GM12878 (cell line): ENCODE measurements around the gene ROR2. TPM values are rescaled to one million over a fixed set of nuclear protein-coding genes. Genes with fewer than 3 reads are reported as not detected.

Experiments used
- ATAC-seq: fragments of 200-7000 bp; cut with Tn5 transposase; 3 replicates; pipeline ENCODE4 v1.9.1; 2020; ENCODE audit warnings: mild to moderate bottlenecking, moderate library complexity
- BruUV-seq: library from RNA; stranded (reverse); fragments of 400-500 nt; replicated peaks from 2 replicates; lab custom pipeline; 2021; lab: Mats Ljungman, UMichigan
- CTCF ChIA-PET: fragments of 300-600 bp; sonication (Branson Sonifier 250); formaldehyde crosslinking; extraction: SDS; loops from one replicate; lab custom pipeline; 2021; ENCODE audit warnings: inconsistent platforms; lab: Yijun Ruan, JAX
- POLR2A ChIA-PET: fragments of 350-600 bp; formaldehyde crosslinking; extraction: SDS; loops from one replicate; lab custom pipeline; 2021; ENCODE audit warnings: inconsistent platforms; lab: Charles Lee
- RAD21 ChIA-PET: fragments of 300-600 bp; sonication (Branson Sonifier 250); formaldehyde crosslinking; loops from one replicate; lab custom pipeline; 2023; ENCODE audit warnings: antibody characterized with exemption; ENCODE audit not compliant: unreplicated experiment; lab: Charles Lee
- SMC1A ChIA-PET: fragments of 300-600 bp; sonication (Branson Sonifier 250); formaldehyde crosslinking; loops from one replicate; lab custom pipeline; 2023; ENCODE audit not compliant: unreplicated experiment, uncharacterized antibody; lab: Charles Lee
- DNase-seq: peaks from one replicate; pipeline ENCODE4 v3.0.0-alpha.2; 2011; ENCODE audit warnings: low read depth, low spot score
- FAIRE-seq: peaks from 3 replicates; lab custom pipeline; 2011; peaks lifted over from hg19 to GRCh38; lab: Jason Lieb, UNC
- H2AFZ ChIP-seq: 2 replicates; pipeline ENCODE4 v1.6.0; 2011; ENCODE audit warnings: low read depth, low read length, control low read depth; ENCODE audit not compliant: control insufficient read depth
- H3K27ac ChIP-seq: 2 replicates; pipeline ENCODE4 v1.5.1; 2011; ENCODE audit warnings: control low read depth; ENCODE audit not compliant: control insufficient read depth, insufficient read depth
- H3K27me3 ChIP-seq, 2 experiments: replicated peaks in 1 of 2; 2 replicates each; pipeline versions ENCODE4 v1.6.0 to v1.6.1; 2011; ENCODE audit warnings: low read length in 1 of 2; ENCODE audit not compliant: control insufficient read depth in 2 of 2, insufficient read depth in 2 of 2
- H3K36me3 ChIP-seq, 2 experiments: 2 replicates each; pipeline ENCODE4 v1.5.1; 2011; ENCODE audit warnings: low read length in 1 of 2; ENCODE audit not compliant: control insufficient read depth in 2 of 2, insufficient read depth in 2 of 2
- H3K4me1 ChIP-seq: 2 replicates; pipeline ENCODE4 v1.6.1; 2011; ENCODE audit warnings: mild to moderate bottlenecking, low read length, moderate library complexity, mixed read lengths; ENCODE audit not compliant: control insufficient read depth, insufficient read depth
- H3K4me2 ChIP-seq: 2 replicates; pipeline ENCODE4 v1.6.0; 2011; ENCODE audit warnings: control low read depth; ENCODE audit not compliant: control insufficient read depth, insufficient read depth
- H3K4me3 ChIP-seq: fragments of 200-600 bp; sonication (generic); 2 replicates; pipeline ENCODE4 v1.5.1; 2016
- H3K79me2 ChIP-seq: 2 replicates; pipeline ENCODE4 v1.6.0; 2011; ENCODE audit warnings: low read length; ENCODE audit not compliant: control insufficient read depth, insufficient read depth
- H3K9ac ChIP-seq: 2 replicates; pipeline ENCODE4 v1.8.0; 2011; ENCODE audit warnings: low read length, control low read depth, mixed read lengths; ENCODE audit not compliant: control insufficient read depth, insufficient read depth
- H3K9me3 ChIP-seq: replicated peaks from 3 replicates; pipeline ENCODE4 v1.5.1; 2011; ENCODE audit warnings: mild to moderate bottlenecking, low read length; ENCODE audit not compliant: control insufficient read depth, insufficient read depth
- H4K20me1 ChIP-seq: 2 replicates; pipeline ENCODE4 v1.6.0; 2011; ENCODE audit not compliant: control insufficient read depth, insufficient read depth
- ATF2 ChIP-seq: IDR thresholded peaks from 2 replicates; pipeline ENCODE4 v1.6.1; 2012; ENCODE audit warnings: low read length, inconsistent platforms
- BRCA1 ChIP-seq: IDR thresholded peaks from 2 replicates; pipeline ENCODE4 v1.6.1; 2011; ENCODE audit warnings: low read depth, low read length, improper control_type of control experiment
- CTCF ChIP-seq, 3 experiments: IDR thresholded peaks in 2 of 3; conservative IDR thresholded peaks in 1 of 3; 2 replicates each; pipeline ENCODE4 v1.5.1; 2011; ENCODE audit warnings: low read depth in 3 of 3, low read length in 3 of 3, mild to moderate bottlenecking in 3 of 3, control low read depth in 2 of 3, moderate library complexity in 2 of 3, inconsistent platforms in 1 of 3, mixed read lengths in 1 of 3; ENCODE audit not compliant: control insufficient read depth in 2 of 3, insufficient read depth in 1 of 3; ENCODE audit errors: extremely low read depth in 1 of 3
- MTA2 ChIP-seq: fragments of 450-650 bp; IDR thresholded peaks from 2 replicates; pipeline ENCODE4 v1.6.1; 2016; ENCODE audit warnings: low read depth, mild to moderate bottlenecking, moderate library complexity
- NR2C1 ChIP-seq: fragments of 450-650 bp; IDR thresholded peaks from 2 replicates; pipeline ENCODE4 v1.6.1; 2017; ENCODE audit warnings: antibody characterized with exemption, mild to moderate bottlenecking, moderate library complexity
- PAX8 ChIP-seq: fragments of 450-650 bp; IDR thresholded peaks from 2 replicates; pipeline ENCODE4 v1.6.1; 2017; ENCODE audit warnings: mild to moderate bottlenecking, moderate library complexity
- POLR2AphosphoS2 ChIP-seq: IDR thresholded peaks from 2 replicates; pipeline ENCODE4 v1.6.1; 2011; ENCODE audit warnings: low read depth, mild to moderate bottlenecking, low read length, improper control_type of control experiment, moderate library complexity
- RCOR1 ChIP-seq: conservative IDR thresholded peaks from 2 replicates; pipeline ENCODE4 v1.6.1; 2012; ENCODE audit warnings: low read depth, low read length, improper control_type of control experiment
- REST ChIP-seq: IDR thresholded peaks from 2 replicates; pipeline ENCODE4 v1.6.1; 2012; ENCODE audit warnings: mild to moderate bottlenecking, low read depth, low read length
- SPI1 ChIP-seq: IDR thresholded peaks from 2 replicates; pipeline ENCODE4 v1.6.1; 2011; ENCODE audit warnings: low read depth, mild to moderate bottlenecking, low read length, moderate library complexity, borderline replicate concordance; ENCODE audit not compliant: insufficient read depth
- SUZ12 ChIP-seq: fragments of 200-600 bp; sonication (generic); IDR thresholded peaks from one replicate; pipeline ENCODE4 v1.6.1; 2018; ENCODE audit warnings: antibody characterized with exemption, mild to moderate bottlenecking; ENCODE audit not compliant: unreplicated experiment
- TBL1XR1 ChIP-seq: IDR thresholded peaks from 2 replicates; pipeline ENCODE4 v1.6.1; 2012; ENCODE audit warnings: low read depth, low read length, improper control_type of control experiment
- YBX1 ChIP-seq: fragments of 450-650 bp; IDR thresholded peaks from 2 replicates; pipeline ENCODE4 v1.6.1; 2016; ENCODE audit warnings: antibody characterized with exemption
- YY1 ChIP-seq: IDR thresholded peaks from 2 replicates; pipeline ENCODE4 v1.6.1; 2011; ENCODE audit warnings: low read depth, mild to moderate bottlenecking, low read length
- ZBTB33 ChIP-seq: fragments of 450-650 bp; IDR thresholded peaks from 2 replicates; pipeline ENCODE4 v1.6.1; 2017; ENCODE audit warnings: mild to moderate bottlenecking
- WGBS: methylation state at CpG from one replicate; pipeline ENCODE4 v1.1.6; 2016; ENCODE audit warnings: low lambda C conversion rate; ENCODE audit not compliant: insufficient replicate concordance, insufficient coverage; ENCODE audit errors: missing lambda C conversion rate; 5-methylcytosine and 5-hydroxymethylcytosine counted together
- in situ Hi-C: fragments of 300-500 bp; cut with MboI; formaldehyde crosslinking; loops from 9 replicates; pipeline ENCODE4 v1.14.3; 2018; ENCODE audit warnings: mixed read lengths
- intact Hi-C: fragments of 100-400 bp; cut with micrococcal nuclease; formaldehyde crosslinking; loops from one replicate; pipeline ENCODE4 v1.14.2; 2022; ENCODE audit not compliant: unreplicated experiment
- polyA plus RNA-seq, 11 experiments: library from polyadenylated mRNA; depleted of rRNA in 4 of 11; unstranded in 6 of 11; stranded (reverse) in 5 of 11; fragments of >200 nt; fragmentation: Nextera tagmentation in 4 of 11; fragmentation: Illumina TruSeq in 1 of 11; extraction: Ambion mirVana in 4 of 11; extraction: Trizol in 1 of 11; gene quantifications; 1 replicate in 1 of 11; 2 replicates in 10 of 11; pipeline versions ENCODE4 v1.2.1 to v1.2.3, GENCODE V29; 2011 to 2016; ENCODE audit warnings: inconsistent platforms in 2 of 11, missing spikeins in 2 of 11, low read depth in 1 of 11
- total RNA-seq, 4 experiments: library from RNA; depleted of rRNA in 3 of 4; stranded (reverse); fragments of >200 nt in 3 of 4; fragmentation: Illumina TruSeq in 1 of 4; extraction: Trizol in 1 of 4; gene quantifications; 2 replicates each; pipeline versions ENCODE4 v1.2.1 to v1.2.3, GENCODE V29; 2013 to 2021

Gene ROR2
- total and polyA plus RNA-seq, 10 of the 15 experiments (the other 5 are each of a cell fraction or from before 2014, with no cell fraction given) = 0.03 to 0.05 TPM; not detected in 8

GRCh38 chr9:91571036-91571435 lies 379.0 kb downstream of the ROR2 start (continued):
- TF ChIP-seq REST (no peak), ATF2 (no peak), CTCF (IDR thresholded peaks at IDR 0.05 in 2 of 3, conservative IDR thresholded peaks at IDR 0.05 in 1 of 3; ENCODE audit: control insufficient read depth in 2 of 3, extremely low read depth in 1 of 3, insufficient read depth in 1 of 3, low read depth in 3 of 3, low read length in 3 of 3) (no peak)

GRCh38 chr9:91567642-91568274 lies 382.3 kb downstream of the ROR2 start:
- Histone ChIP-seq H3K4me1 (no peaks in the 10 kb centered on the region), H3K27ac (no peak overlapping the region), H3K27me3 (no peaks in the 10 kb centered on the region), H3K4me2 (no peak overlapping the region), H3K9ac (no peak overlapping the region), H2AFZ (no peak overlapping the region), H3K36me3 (no peaks in the 10 kb centered on the region), H3K79me2 (no peaks in the 10 kb centered on the region), H4K20me1 (no peaks in the 10 kb centered on the region), H3K9me3 (no peaks in the 10 kb centered on the region), H3K4me3 (no peak overlapping the region)
- 40% methylated on average over 12 of the region's 12 CpGs for WGBS
- in situ Hi-C loops = no loop called here
- DNase-seq (no peak), FAIRE-seq (no peak), ATAC-seq (no peak)
- ChIA-PET RAD21 (no interaction called here), CTCF (no interaction called here), SMC1A (no interaction called here), POLR2A (no interaction called here)
- intact Hi-C loops = no loop called here
- BruUV-seq = no TSS peak
- no peak for TF ChIP-seq SPI1
- no peak for TF ChIP-seq POLR2AphosphoS2
- no peak for TF ChIP-seq YY1
- no peak for TF ChIP-seq BRCA1
- TF ChIP-seq PAX8 = no peak
- no peak for TF ChIP-seq NR2C1
- no peak for TF ChIP-seq SUZ12
- TF ChIP-seq MTA2 = no peak
- TF ChIP-seq RCOR1 = no peak
- no peak for TF ChIP-seq YBX1
- TF ChIP-seq ZBTB33 = no peak
- TF ChIP-seq TBL1XR1 = no peak
